Neural cell (in vitro differentiated cells): Measurements from ENCODE around the gene ALS2CL. TPM values are rescaled to one million over a fixed set of nuclear protein-coding genes. Genes with fewer than 3 reads are reported as not detected.

Experiments
- H2AFZ ChIP-seq: fragments of 200-600, 300-800 bp; sonication (generic), shearing (Covaris generic); 2 replicates; pipeline ENCODE4 v1.6.0; 2014; ENCODE audit warnings: low read depth, mild to moderate bottlenecking, antibody characterized with exemption, low read length, moderate library complexity
- H3F3A ChIP-seq: fragments of 200-600 bp; shearing (Covaris generic); 2 replicates; pipeline ENCODE4 v1.6.1; 2016; ENCODE audit warnings: mild to moderate bottlenecking, moderate library complexity, mixed read lengths, antibody characterized with exemption, low read length; ENCODE audit not compliant: insufficient read depth, poor library complexity, severe bottlenecking
- H3K27ac ChIP-seq: fragments of 200-600, 300-800 bp; sonication (generic), shearing (Covaris generic); 2 replicates; pipeline ENCODE4 v1.5.1; 2014; ENCODE audit warnings: mild to moderate bottlenecking, low read length, moderate library complexity
- H3K27me3 ChIP-seq: fragments of 300-800, 200-600 bp; sonication (generic), shearing (Covaris generic); 2 replicates; pipeline ENCODE4 v1.6.0; 2014; ENCODE audit warnings: mild to moderate bottlenecking, low read depth, low read length, moderate library complexity; ENCODE audit not compliant: insufficient read depth
- H3K36me3 ChIP-seq: fragments of 300-800, 200-600 bp; sonication (generic), shearing (Covaris generic); 2 replicates; pipeline ENCODE4 v1.5.1; 2014; ENCODE audit warnings: mild to moderate bottlenecking, antibody characterized with exemption, low read length, moderate library complexity; ENCODE audit not compliant: insufficient read depth
- H3K4me2 ChIP-seq: fragments of 300-800, 200-600 bp; sonication (generic), shearing (Covaris generic); 2 replicates; pipeline ENCODE4 v1.6.0; 2014; ENCODE audit warnings: mild to moderate bottlenecking, low read length
- H3K4me3 ChIP-seq: fragments of 300-800, 200-600 bp; sonication (generic), shearing (Covaris generic); 2 replicates; pipeline ENCODE4 v1.5.1; 2014; ENCODE audit warnings: mild to moderate bottlenecking, low read length, moderate library complexity
- H3K79me2 ChIP-seq: fragments of 200-600 bp; shearing (Covaris generic); replicated peaks from 2 replicates; pipeline ENCODE4 v1.6.0; 2014; ENCODE audit warnings: mild to moderate bottlenecking, low read length, moderate library complexity; ENCODE audit not compliant: insufficient read depth
- H3K9ac ChIP-seq: fragments of 300-800, 200-600 bp; sonication (generic), shearing (Covaris generic); 2 replicates; pipeline ENCODE4 v1.6.1; 2016; ENCODE audit warnings: mild to moderate bottlenecking, low read length, mixed read lengths
- H3K9me2 ChIP-seq: fragments of 200-600 bp; shearing (Covaris generic); 2 replicates; pipeline ENCODE4 v1.6.1; 2016; ENCODE audit warnings: mild to moderate bottlenecking, low read length, mixed read lengths; ENCODE audit not compliant: insufficient read depth
- H3K9me3 ChIP-seq: fragments of 200-600, 300-800 bp; sonication (generic), shearing (Covaris generic); 2 replicates; pipeline ENCODE4 v1.6.1; 2016; ENCODE audit warnings: mild to moderate bottlenecking, mixed run types, low read length, moderate library complexity, mixed read lengths
- H4K20me1 ChIP-seq: fragments of 200-600 bp; shearing (Covaris generic); 2 replicates; pipeline ENCODE4 v1.6.1; 2016; ENCODE audit warnings: mild to moderate bottlenecking, mixed run types; ENCODE audit not compliant: insufficient read depth
- EP300 ChIP-seq: fragments of 450-650 bp; conservative IDR thresholded peaks from 2 replicates; pipeline ENCODE4 v1.6.1; 2014; ENCODE audit warnings: antibody characterized with exemption, mild to moderate bottlenecking, moderate library complexity; ENCODE audit not compliant: poor library complexity, severe bottlenecking
- EZH2 ChIP-seq: fragments of 200-600, 300-800 bp; shearing (Covaris generic), sonication (generic); IDR thresholded peaks from 2 replicates; pipeline ENCODE4 v1.6.1; 2014; ENCODE audit warnings: antibody characterized with exemption, low read length, borderline replicate concordance, mild to moderate bottlenecking; ENCODE audit not compliant: insufficient read depth, poor library complexity, severe bottlenecking
- MXI1 ChIP-seq: fragments of 450-650 bp; conservative IDR thresholded peaks from 2 replicates; pipeline ENCODE4 v1.6.1; 2014; ENCODE audit warnings: antibody characterized with exemption, mild to moderate bottlenecking; ENCODE audit not compliant: poor library complexity, severe bottlenecking
- POLR2AphosphoS5 ChIP-seq: IDR thresholded peaks from 2 replicates; pipeline ENCODE4 v1.6.1; 2012
- RAD21 ChIP-seq: fragments of 450-650 bp; conservative IDR thresholded peaks from 2 replicates; pipeline ENCODE4 v1.6.1; 2014; ENCODE audit warnings: antibody characterized with exemption, mild to moderate bottlenecking, moderate library complexity
- SMC3 ChIP-seq: fragments of 450-650 bp; conservative IDR thresholded peaks from 2 replicates; pipeline ENCODE4 v1.6.1; 2014; ENCODE audit warnings: antibody characterized with exemption, mild to moderate bottlenecking, moderate library complexity; ENCODE audit not compliant: poor library complexity
- TAF1 ChIP-seq: IDR thresholded peaks from 2 replicates; pipeline ENCODE4 v1.6.1; 2012; ENCODE audit warnings: low read depth
- polyA minus RNA-seq: library from RNA; depleted of rRNA, polyadenylated mRNA; stranded (reverse); fragments of >200 nt; gene quantifications from 2 replicates; pipeline ENCODE4 v1.2.3, GENCODE V29; 2014
- polyA plus RNA-seq: library from polyadenylated mRNA; depleted of rRNA; stranded (reverse); fragments of >200 nt; gene quantifications from 2 replicates; pipeline ENCODE4 v1.2.3, GENCODE V29; 2014
- TF ChIP-seq, protein P1 (sequence below): fragments of 450-650 bp; IDR thresholded peaks from 2 replicates; pipeline ENCODE4 v1.5.1; 2014; ENCODE audit warnings: antibody characterized with exemption, mild to moderate bottlenecking, moderate library complexity; ENCODE audit not compliant: poor library complexity, severe bottlenecking
- TF ChIP-seq, protein P2 (sequence below): IDR thresholded peaks from 2 replicates; pipeline ENCODE4 v1.6.1; 2012; ENCODE audit warnings: borderline replicate concordance

Gene ALS2CL, protein sequence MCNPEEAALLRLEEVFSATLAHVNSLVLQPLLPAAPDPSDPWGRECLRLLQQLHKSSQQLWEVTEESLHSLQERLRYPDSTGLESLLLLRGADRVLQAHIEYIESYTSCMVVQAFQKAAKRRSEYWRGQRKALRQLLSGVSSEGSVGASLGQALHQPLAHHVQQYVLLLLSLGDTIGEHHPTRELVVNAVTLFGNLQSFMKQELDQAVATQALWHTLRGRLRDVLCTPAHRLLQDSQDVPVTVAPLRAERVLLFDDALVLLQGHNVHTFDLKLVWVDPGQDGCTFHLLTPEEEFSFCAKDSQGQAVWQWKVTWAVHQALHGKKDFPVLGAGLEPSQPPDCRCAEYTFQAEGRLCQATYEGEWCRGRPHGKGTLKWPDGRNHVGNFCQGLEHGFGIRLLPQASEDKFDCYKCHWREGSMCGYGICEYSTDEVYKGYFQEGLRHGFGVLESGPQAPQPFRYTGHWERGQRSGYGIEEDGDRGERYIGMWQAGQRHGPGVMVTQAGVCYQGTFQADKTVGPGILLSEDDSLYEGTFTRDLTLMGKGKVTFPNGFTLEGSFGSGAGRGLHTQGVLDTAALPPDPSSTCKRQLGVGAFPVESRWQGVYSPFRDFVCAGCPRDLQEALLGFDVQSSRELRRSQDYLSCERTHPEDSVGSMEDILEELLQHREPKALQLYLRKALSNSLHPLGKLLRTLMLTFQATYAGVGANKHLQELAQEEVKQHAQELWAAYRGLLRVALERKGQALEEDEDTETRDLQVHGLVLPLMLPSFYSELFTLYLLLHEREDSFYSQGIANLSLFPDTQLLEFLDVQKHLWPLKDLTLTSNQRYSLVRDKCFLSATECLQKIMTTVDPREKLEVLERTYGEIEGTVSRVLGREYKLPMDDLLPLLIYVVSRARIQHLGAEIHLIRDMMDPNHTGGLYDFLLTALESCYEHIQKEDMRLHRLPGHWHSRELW
- polyA plus RNA-seq (0.11 and 0.52 TPM in 2 replicates), polyA minus RNA-seq (not detected in 2 replicates)

DNA sequence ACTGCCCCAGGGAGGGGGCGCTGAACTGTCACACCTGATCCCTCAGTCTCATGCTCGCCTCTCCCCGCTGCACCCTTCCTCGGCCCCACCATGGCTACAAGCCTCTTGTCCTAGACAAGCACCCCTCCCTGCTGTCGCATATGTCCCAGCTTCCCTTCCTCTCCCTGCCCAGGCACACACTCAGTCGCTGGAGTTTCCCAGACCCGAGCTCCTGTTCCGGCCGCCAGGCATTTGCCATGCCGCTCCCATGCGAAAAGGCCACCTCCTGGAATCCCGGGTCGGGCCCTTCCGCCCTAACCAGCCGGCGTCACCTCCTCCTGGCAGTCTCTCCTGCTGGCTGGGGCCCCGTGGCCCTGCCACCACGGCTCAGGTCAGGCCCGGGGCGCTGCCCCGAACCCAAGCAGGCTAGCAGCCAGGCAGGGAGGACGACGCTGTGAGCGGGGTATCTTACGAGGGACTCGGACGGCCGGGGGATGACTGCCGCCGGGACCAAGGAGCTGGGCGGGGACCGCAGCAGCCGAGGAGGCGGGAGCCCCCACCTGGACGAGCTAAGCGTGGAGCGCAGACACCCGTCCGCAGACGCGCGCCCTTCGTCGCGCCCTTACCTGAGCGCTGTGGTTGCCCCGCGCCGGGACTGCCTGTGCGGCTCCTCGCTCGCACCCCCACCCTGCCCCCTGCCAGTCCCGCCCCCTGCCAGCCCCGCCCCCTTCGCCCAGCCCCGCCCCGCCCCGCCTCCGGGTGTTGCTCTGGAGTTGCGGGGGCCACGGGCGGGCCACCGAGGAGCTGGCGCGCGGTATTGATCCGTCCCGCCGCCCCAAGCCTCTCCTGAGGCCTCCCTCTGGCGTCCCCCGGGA, at the start of gene ALS2CL:
ALS2CL (minus strand) TSS at position 642 of the 854 bp plus-strand sequence. CDS start 4,239 bp downstream, outside the sequence.
- peak; percentile 59 for TF ChIP-seq EZH2
- TF ChIP-seq, protein P1, sequence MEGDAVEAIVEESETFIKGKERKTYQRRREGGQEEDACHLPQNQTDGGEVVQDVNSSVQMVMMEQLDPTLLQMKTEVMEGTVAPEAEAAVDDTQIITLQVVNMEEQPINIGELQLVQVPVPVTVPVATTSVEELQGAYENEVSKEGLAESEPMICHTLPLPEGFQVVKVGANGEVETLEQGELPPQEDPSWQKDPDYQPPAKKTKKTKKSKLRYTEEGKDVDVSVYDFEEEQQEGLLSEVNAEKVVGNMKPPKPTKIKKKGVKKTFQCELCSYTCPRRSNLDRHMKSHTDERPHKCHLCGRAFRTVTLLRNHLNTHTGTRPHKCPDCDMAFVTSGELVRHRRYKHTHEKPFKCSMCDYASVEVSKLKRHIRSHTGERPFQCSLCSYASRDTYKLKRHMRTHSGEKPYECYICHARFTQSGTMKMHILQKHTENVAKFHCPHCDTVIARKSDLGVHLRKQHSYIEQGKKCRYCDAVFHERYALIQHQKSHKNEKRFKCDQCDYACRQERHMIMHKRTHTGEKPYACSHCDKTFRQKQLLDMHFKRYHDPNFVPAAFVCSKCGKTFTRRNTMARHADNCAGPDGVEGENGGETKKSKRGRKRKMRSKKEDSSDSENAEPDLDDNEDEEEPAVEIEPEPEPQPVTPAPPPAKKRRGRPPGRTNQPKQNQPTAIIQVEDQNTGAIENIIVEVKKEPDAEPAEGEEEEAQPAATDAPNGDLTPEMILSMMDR = no peak
- TF ChIP-seq SMC3 = no peak
- TF ChIP-seq, protein P2, sequence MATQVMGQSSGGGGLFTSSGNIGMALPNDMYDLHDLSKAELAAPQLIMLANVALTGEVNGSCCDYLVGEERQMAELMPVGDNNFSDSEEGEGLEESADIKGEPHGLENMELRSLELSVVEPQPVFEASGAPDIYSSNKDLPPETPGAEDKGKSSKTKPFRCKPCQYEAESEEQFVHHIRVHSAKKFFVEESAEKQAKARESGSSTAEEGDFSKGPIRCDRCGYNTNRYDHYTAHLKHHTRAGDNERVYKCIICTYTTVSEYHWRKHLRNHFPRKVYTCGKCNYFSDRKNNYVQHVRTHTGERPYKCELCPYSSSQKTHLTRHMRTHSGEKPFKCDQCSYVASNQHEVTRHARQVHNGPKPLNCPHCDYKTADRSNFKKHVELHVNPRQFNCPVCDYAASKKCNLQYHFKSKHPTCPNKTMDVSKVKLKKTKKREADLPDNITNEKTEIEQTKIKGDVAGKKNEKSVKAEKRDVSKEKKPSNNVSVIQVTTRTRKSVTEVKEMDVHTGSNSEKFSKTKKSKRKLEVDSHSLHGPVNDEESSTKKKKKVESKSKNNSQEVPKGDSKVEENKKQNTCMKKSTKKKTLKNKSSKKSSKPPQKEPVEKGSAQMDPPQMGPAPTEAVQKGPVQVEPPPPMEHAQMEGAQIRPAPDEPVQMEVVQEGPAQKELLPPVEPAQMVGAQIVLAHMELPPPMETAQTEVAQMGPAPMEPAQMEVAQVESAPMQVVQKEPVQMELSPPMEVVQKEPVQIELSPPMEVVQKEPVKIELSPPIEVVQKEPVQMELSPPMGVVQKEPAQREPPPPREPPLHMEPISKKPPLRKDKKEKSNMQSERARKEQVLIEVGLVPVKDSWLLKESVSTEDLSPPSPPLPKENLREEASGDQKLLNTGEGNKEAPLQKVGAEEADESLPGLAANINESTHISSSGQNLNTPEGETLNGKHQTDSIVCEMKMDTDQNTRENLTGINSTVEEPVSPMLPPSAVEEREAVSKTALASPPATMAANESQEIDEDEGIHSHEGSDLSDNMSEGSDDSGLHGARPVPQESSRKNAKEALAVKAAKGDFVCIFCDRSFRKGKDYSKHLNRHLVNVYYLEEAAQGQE = no peak
- no peak for TF ChIP-seq POLR2AphosphoS5
- TF ChIP-seq MXI1 = peak; percentile 16
- peak; percentile 11 for TF ChIP-seq RAD21
- TF ChIP-seq TAF1 = no peak
- no peak for TF ChIP-seq EP300
- H3K4me3 ChIP-seq = peak within 1 kb of the TSS; percentile 67
- no peak within 1 kb of the TSS for H2AFZ ChIP-seq
- H3K9me2 ChIP-seq = no peaks in the 10 kb centered on the region
- no peaks in the 10 kb centered on the region for H3K36me3 ChIP-seq
- H3K79me2 ChIP-seq = no peaks in the 10 kb centered on the region
- H3K9ac ChIP-seq = peak within 1 kb of the TSS; percentile 29
- no peaks in the 10 kb centered on the region for H3F3A ChIP-seq
- peaks cover 23% of the 10 kb centered on the region for H3K27me3 ChIP-seq
- H3K4me2 ChIP-seq = no peak within 1 kb of the TSS
- H3K9me3 ChIP-seq = no peaks in the 10 kb centered on the region
- no peak within 1 kb of the TSS for H3K27ac ChIP-seq
- H4K20me1 ChIP-seq = no peaks in the 10 kb centered on the region
